Right lobe of liver (tissue), 4 donors: ENCODE data around the gene ITPR3.

Experiments
- POLR2A ChIP-seq: fragments of 450-650 bp; IDR thresholded peaks from one replicate; pipeline ENCODE4 v1.6.1; 2017; ENCODE audit warnings: antibody characterized with exemption, mild to moderate bottlenecking
- TF ChIP-seq, protein P1 (sequence below), 4 donors: fragments of 200-600 bp in 3 of 4; fragments of 450-650 bp in 1 of 4; IDR thresholded peaks; one replicate each; pipeline versions ENCODE4 v1.5.1 to v1.8.0; 2016 to 2022; ENCODE audit warnings: antibody characterized with exemption in 4 of 4, mild to moderate bottlenecking in 2 of 4
- donor health status: DM: no; HTN: no; CAD: no.
- donor health status: DM: no; HTN: no; CAD: no.
- donor health status: DM: no; HTN: yes; CAD: no.

GRCh38 chr6:33677689-33678088 lies 56.6 kb downstream of the ITPR3 start:
- TF ChIP-seq, protein P1, sequence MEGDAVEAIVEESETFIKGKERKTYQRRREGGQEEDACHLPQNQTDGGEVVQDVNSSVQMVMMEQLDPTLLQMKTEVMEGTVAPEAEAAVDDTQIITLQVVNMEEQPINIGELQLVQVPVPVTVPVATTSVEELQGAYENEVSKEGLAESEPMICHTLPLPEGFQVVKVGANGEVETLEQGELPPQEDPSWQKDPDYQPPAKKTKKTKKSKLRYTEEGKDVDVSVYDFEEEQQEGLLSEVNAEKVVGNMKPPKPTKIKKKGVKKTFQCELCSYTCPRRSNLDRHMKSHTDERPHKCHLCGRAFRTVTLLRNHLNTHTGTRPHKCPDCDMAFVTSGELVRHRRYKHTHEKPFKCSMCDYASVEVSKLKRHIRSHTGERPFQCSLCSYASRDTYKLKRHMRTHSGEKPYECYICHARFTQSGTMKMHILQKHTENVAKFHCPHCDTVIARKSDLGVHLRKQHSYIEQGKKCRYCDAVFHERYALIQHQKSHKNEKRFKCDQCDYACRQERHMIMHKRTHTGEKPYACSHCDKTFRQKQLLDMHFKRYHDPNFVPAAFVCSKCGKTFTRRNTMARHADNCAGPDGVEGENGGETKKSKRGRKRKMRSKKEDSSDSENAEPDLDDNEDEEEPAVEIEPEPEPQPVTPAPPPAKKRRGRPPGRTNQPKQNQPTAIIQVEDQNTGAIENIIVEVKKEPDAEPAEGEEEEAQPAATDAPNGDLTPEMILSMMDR (IDR thresholded peaks at IDR 0.05), result no peak
- no peak for TF ChIP-seq POLR2A
